PFSK-1 (cell line): ENCODE data around the gene MBD6.

Experiments used
- FOXP2 ChIP-seq: optimal IDR thresholded peaks from 2 replicates; pipeline ENCODE3; 2011; ENCODE audit warnings: borderline replicate concordance, control low read depth, inconsistent platforms; ENCODE audit not compliant: insufficient read depth; ENCODE audit errors: extremely low read length, extremely low read depth
- POLR2AphosphoS5 ChIP-seq: IDR thresholded peaks from 2 replicates; pipeline ENCODE4 v1.6.1; 2012; ENCODE audit warnings: low read depth, mild to moderate bottlenecking, control low read depth, low read length, moderate library complexity
- SIN3A ChIP-seq: IDR thresholded peaks from 2 replicates; pipeline ENCODE4 v1.6.1; 2012; ENCODE audit warnings: mild to moderate bottlenecking, low read length, moderate library complexity, borderline replicate concordance; ENCODE audit not compliant: insufficient read depth
- TAF1 ChIP-seq: IDR thresholded peaks from 2 replicates; pipeline ENCODE4 v1.6.1; 2012; ENCODE audit warnings: low read length, control low read depth, borderline replicate concordance; ENCODE audit not compliant: insufficient read depth
- TF ChIP-seq, protein P1 (sequence below), 2 experiments: IDR thresholded peaks; 2 replicates each; pipeline versions ENCODE4 v1.6.1 to v1.8.0; 2011 to 2012; ENCODE audit warnings: low read depth in 2 of 2, low read length in 2 of 2, control low read depth in 1 of 2, inconsistent platforms in 1 of 2, mild to moderate bottlenecking in 1 of 2, moderate library complexity in 1 of 2; ENCODE audit not compliant: insufficient read depth in 1 of 2

The MBD6 gene

DNA sequence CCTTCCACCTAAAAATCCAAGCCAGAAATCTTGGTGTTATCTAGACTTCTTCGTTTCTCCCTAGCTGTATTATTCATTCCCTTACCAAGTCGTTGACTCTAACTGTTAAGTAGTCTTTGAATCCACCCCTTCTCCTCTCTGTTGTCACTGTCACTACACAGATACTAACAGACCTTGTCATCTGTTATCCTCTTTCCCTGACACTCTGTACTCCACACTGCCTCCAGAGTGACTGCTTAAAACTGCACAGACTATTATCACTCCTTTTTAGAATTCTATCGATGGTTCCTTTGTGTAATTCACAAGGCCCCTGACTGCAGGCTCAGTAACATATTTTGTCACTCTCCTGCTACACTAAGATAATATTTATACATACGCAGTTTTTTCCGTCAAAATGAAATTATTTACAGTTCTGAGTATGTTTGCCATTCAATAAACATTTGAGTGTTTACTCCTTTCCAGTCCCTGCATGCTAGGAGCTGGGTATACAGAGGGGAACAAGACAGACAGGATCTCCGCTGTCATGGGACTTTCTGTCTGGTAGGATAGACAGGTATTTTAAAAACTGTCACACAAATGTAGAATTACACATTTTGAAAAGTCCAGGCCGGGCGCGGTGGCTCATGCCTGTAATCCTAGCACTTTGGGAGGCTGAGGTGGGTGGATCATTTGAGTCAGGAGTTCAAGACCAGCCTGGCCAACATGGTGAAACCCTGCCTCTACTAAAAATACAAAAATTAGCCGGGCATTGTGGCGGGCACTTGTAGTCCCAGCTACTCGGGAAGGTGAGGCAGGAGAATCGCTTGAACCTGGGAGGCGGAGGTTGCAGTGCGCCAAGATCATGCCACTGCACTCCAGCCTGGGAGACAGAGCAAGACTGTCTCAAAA is 31.0 kb upstream of the MBD6 start:
- no peak for TF ChIP-seq FOXP2
- TF ChIP-seq, protein P1, sequence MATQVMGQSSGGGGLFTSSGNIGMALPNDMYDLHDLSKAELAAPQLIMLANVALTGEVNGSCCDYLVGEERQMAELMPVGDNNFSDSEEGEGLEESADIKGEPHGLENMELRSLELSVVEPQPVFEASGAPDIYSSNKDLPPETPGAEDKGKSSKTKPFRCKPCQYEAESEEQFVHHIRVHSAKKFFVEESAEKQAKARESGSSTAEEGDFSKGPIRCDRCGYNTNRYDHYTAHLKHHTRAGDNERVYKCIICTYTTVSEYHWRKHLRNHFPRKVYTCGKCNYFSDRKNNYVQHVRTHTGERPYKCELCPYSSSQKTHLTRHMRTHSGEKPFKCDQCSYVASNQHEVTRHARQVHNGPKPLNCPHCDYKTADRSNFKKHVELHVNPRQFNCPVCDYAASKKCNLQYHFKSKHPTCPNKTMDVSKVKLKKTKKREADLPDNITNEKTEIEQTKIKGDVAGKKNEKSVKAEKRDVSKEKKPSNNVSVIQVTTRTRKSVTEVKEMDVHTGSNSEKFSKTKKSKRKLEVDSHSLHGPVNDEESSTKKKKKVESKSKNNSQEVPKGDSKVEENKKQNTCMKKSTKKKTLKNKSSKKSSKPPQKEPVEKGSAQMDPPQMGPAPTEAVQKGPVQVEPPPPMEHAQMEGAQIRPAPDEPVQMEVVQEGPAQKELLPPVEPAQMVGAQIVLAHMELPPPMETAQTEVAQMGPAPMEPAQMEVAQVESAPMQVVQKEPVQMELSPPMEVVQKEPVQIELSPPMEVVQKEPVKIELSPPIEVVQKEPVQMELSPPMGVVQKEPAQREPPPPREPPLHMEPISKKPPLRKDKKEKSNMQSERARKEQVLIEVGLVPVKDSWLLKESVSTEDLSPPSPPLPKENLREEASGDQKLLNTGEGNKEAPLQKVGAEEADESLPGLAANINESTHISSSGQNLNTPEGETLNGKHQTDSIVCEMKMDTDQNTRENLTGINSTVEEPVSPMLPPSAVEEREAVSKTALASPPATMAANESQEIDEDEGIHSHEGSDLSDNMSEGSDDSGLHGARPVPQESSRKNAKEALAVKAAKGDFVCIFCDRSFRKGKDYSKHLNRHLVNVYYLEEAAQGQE (IDR thresholded peaks at IDR 0.05; ENCODE audit: insufficient read depth in 1 of 2, low read depth in 2 of 2, low read length in 2 of 2), result no peak
- no peak for TF ChIP-seq SIN3A
- no peak for TF ChIP-seq POLR2AphosphoS5
- TF ChIP-seq TAF1, result no peak

DNA sequence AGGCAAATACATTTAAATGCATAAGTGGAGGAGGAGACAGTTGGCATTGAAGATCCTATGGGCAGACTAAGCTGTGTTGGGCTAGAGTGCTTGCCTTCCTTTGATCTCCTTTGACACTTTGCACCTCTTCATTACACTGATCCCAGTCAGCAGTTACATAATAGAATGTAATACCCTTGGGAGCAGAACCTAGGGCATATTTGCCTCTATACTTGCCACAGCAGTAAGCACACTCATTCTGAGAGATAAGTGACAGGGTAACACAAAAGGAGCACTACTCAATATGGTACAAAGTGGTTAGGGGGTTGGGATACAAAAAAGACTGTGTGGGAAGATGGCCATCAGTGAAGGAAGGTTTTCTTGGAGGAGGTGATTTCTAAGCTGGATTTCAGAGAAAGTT is 25.8 kb upstream of the MBD6 start:
- no peak for TF ChIP-seq TAF1
- no peak for TF ChIP-seq SIN3A
- TF ChIP-seq, protein P1 (IDR thresholded peaks at IDR 0.05; ENCODE audit: insufficient read depth in 1 of 2, low read depth in 2 of 2, low read length in 2 of 2), result no peak
- TF ChIP-seq FOXP2, result no peak
- TF ChIP-seq POLR2AphosphoS5, result no peak

DNA sequence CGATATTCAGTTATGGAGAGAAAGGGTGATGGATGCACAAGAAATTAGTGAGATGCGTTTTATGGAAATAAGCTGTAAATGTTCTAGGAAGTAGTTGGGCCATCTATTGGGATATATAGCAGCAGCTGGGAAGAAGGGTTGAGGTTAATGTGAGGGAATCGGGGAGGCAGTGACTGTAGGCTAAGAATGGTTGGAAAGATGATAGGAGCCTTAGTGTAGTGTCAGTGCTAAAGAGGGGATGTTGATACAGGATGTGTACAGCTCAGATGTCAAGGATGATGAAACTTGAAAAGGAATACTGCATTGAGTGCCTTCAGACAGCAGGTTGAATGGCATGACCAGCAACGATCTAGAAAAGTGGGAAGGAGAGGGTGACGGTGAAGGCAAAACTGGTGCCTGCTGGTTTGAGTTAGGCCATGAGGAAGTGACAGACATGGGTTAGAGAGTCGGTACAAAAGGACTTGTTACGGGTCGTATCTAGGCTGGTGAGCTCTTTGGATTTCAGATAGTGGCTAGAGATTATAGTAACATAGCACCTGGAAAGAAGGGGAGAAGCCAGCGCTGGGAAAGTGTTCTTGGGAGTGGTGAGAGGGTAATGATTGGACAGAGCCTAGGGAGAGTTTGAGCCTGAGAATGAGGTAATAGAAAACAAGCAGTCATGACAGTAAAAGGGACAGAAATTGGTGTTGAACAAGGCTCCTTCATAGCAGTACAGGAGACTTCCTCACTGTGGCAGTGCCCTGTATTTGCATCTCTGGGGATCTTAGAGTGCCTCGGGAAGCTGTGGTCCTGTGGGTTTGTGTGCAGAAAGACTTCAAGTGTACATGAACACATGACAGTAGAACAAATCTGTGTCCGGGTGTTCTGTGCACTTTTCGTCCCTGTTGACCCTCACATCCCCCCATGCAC is 25.1 kb upstream of the MBD6 start:
- TF ChIP-seq TAF1 (no peak), FOXP2 (no peak), POLR2AphosphoS5 (no peak; the same call in 1 of the 2 replicates), SIN3A (no peak)
- TF ChIP-seq, protein P1 (IDR thresholded peaks at IDR 0.05; ENCODE audit: insufficient read depth in 1 of 2, low read depth in 2 of 2, low read length in 2 of 2), result no peak

DNA sequence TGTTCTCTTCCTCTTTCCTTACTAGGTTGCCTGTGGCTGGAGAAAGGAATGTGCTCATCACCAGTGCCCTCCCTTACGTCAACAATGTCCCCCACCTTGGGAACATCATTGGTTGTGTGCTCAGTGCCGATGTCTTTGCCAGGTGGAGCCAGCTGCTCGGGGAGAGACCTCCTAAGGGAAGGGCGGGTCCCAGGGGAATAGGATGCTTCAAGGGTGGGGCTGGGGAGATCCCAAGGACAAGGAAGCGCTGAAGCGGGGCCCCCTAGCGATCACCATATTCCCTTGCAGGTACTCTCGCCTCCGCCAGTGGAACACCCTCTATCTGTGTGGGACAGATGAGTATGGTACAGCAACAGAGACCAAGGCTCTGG is 24.5 kb upstream of the MBD6 start:
- TF ChIP-seq SIN3A (no peak), TAF1 (no peak), POLR2AphosphoS5 (no peak; the same call in 1 of the 2 replicates), FOXP2 (no peak)
- TF ChIP-seq, protein P1 (IDR thresholded peaks at IDR 0.05; ENCODE audit: insufficient read depth in 1 of 2, low read depth in 2 of 2, low read length in 2 of 2), result no peak
